ENCODE results near the gene LGR4.
A peak's percentile ranks its signal among the peaks of the same experiment; 100 is the strongest.
"Not testable (repeated sequence)": the region's sequence is repeated elsewhere in the genome, so short reads cannot be mapped to it uniquely, and the experiment has no call there.

Gene LGR4, protein sequence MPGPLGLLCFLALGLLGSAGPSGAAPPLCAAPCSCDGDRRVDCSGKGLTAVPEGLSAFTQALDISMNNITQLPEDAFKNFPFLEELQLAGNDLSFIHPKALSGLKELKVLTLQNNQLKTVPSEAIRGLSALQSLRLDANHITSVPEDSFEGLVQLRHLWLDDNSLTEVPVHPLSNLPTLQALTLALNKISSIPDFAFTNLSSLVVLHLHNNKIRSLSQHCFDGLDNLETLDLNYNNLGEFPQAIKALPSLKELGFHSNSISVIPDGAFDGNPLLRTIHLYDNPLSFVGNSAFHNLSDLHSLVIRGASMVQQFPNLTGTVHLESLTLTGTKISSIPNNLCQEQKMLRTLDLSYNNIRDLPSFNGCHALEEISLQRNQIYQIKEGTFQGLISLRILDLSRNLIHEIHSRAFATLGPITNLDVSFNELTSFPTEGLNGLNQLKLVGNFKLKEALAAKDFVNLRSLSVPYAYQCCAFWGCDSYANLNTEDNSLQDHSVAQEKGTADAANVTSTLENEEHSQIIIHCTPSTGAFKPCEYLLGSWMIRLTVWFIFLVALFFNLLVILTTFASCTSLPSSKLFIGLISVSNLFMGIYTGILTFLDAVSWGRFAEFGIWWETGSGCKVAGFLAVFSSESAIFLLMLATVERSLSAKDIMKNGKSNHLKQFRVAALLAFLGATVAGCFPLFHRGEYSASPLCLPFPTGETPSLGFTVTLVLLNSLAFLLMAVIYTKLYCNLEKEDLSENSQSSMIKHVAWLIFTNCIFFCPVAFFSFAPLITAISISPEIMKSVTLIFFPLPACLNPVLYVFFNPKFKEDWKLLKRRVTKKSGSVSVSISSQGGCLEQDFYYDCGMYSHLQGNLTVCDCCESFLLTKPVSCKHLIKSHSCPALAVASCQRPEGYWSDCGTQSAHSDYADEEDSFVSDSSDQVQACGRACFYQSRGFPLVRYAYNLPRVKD

GRCh38 chr11:27472398-27473016, at the start of gene LGR4:
Gene LGR4 (minus strand): TSS chr11:27472790. CDS start chr11:27472302, 488 bp downstream.
- peak; percentile 90 for DNase-seq

DNA sequence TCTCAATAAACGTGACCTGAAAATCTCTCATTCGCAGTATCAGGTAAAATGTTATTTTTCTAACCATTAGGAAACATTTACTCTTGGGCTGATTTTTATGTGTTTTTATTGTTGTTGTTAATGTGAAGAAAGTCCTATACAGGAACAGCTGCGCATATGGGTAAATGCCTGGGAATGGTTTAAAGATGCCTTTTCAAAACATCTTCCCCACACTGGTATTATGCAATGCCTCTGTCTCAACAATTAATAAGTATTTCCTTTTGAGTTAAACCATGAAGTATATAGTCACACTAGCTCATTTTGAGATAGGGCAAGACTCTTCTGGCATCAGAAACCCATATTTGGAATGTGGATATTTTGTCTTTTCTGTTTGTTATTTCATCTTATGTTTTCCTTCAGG, 47.6 kb upstream of the LGR4 start:
- DNase-seq: no peak

- no peak for DNase-seq
These were observed 45.9 kb upstream of the LGR4 start for GRCh38 chr11:27518518-27518917.

DNA sequence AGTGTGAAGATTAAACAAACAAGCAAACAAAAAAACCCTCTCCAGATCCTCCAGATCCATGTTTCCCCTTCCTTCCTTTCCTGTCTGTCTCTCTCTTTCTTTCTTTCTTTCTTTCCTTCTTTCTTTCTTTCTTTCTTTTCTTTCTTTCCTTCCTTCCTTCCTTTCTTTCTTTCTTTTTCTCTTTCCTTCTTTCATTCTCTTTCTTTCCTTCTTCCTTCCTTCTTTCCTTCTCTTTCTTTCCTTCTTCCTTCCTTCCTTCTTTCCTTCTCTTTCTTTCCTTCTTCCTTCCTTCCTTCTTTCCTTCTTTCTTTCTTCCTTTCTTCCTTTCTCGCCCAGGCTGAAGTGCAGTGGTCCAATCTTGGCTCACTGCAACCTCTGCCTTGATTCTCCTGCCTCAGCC, 44.9 kb upstream of the LGR4 start:
- DNase-seq: not testable (repeated sequence)

- DNase-seq: no peak
These were observed 42.0 kb upstream of the LGR4 start for GRCh38 chr11:27514558-27514957.

- no peak for DNase-seq
These were observed 41.5 kb upstream of the LGR4 start for GRCh38 chr11:27514076-27514475.

DNA sequence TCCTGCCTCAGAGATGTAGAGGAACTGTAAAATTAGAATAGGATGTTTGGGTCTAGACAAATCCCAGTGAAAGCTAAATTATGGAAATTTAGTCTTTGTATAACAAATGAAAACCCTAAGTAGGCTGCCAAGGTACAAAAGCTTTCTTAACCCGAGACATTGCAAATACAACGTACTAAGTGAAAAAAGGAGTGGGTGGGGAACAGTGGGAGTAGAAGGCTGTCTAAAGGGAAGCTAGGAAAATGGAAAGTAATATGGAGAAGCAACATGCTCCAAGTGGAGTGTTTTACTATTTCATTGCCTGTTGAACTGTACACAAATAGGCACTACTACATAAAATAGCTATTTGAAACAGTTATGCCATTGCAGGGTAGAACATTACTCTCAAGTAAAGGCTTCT, 40.8 kb upstream of the LGR4 start:
- DNase-seq: no peak

DNA sequence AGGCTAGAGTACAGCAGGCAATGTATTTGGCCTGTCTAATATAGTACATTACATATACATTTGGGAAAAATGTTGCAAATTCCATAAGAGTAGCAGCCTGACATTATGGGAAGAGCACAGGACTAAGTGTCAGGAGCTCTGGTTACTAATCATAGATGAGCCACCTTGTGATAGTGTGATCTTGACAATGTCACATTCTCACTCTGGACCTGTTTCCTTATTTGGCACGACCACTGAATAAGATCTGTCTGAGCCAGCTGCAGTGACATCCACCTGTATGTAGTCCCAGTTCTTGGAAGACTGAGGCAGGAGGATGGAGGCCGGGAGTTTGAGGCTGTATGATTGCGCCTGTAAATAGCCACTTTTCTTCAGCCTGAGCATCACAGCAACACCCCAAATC, 39.6 kb upstream of the LGR4 start:
- no peak for DNase-seq

- no peak for DNase-seq
These were observed 37.3 kb upstream of the LGR4 start for GRCh38 chr11:27509908-27510307.

GRCh38 chr11:27507557-27508322, 35.1 kb upstream of the LGR4 start:
- no peak for DNase-seq

- peak; percentile 96 for DNase-seq
These were observed 33.9 kb upstream of the LGR4 start, which contains the start of gene LIN7C for GRCh38 chr11:27506200-27507182. Gene LIN7C (minus strand): TSS chr11:27506769. CDS start chr11:27506752, 17 bp downstream.

GRCh38 chr11:27505781-27506180, 33.2 kb upstream of the LGR4 start:
- no peak for DNase-seq

DNA sequence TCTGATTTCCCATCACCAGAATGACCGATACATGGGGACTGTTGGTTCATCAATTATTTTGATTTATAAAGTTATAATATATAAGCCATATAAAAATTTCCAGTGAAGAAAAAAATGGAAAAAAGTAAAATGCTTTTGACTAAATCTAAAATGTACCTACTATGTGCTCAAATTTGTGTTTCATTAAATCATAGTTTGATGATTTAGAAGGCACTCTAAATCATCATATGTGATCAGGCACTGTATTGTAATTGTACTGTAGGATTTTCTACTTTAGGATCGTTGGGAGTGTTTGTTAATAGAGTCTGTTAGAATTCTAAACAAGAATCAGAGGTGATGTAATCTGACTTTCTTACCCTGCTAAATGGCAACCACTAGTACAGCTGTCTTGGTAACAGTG, 31.6 kb upstream of the LGR4 start:
- DNase-seq: no peak

GRCh38 chr11:27501100-27501499, 28.5 kb upstream of the LGR4 start:
- DNase-seq: no peak

DNA sequence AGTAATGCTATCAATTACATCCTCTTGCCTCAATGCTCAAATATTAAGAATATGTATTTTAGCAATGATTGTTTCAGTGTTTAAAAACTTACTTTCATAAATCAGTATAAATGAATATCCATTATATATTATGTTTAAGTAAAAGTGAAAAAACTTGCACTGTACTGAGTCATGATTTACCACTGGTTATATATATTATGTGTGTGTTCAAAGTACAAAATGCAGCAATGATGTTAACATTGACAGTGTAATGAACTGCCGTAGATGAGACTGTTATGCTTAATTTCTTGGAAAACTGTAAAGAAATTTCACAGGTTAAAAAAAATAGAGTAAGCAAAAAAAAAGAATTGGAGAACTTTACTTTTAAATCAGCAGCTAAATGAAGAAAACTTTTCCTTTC, 25.3 kb upstream of the LGR4 start:
- DNase-seq: no peak

DNA sequence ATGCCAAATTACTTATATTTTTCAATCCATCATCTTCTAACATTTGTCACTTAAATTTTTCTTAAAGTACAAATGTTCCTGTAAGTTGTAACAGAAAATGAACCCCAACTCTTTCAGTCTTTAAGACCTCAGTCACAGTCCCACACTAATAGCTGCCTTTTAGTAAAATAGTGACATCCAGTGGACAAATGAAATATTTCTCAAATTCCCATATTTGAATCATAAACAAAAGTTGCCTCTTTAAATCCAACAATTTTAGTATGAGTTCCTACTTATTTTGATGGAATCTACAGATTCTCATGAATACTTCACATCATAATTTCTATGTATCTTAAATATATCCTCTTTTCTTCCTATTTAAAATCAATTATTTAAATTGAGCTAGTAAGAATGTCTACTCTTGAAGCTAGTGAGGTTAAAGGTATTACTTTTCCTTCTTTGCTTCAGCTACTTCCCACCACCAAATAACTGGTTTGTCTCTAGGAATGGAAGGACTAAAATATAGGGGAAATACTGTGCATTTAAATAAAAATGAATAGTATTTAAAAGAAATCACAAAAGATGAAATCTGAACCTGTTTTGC, 24.8 kb upstream of the LGR4 start:
- peak; percentile 9 for DNase-seq

- DNase-seq: no peak
These were observed 23.9 kb upstream of the LGR4 start for GRCh38 chr11:27496461-27496860.

DNA sequence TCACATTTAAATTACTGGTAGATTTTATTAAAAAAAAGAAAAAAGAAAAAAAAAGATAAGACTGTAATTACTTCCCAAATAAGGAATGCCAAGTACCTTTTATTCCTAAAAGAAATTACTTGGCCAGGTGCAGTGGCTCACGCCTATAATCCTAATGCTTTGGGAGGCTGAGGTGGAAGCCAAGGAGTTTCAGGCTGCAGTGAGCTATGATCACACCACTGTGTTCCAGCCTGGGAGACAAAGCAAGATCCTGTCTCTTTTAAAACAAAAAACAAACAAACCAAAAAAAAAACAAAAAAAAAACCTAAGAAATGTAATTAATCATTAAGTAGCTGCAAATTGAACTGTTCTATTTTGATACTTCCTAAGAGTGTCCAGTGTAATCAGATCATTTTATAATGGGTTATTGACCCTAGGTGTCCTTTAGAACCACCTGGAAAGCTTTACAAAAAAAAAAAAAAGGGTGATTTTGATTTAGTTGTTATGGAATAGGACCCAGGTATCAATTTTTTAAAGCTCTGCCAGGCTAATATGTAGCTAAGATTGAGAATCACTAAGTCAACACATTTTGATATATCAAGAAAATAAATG, 23.2 kb upstream of the LGR4 start:
- no peak for DNase-seq

DNA sequence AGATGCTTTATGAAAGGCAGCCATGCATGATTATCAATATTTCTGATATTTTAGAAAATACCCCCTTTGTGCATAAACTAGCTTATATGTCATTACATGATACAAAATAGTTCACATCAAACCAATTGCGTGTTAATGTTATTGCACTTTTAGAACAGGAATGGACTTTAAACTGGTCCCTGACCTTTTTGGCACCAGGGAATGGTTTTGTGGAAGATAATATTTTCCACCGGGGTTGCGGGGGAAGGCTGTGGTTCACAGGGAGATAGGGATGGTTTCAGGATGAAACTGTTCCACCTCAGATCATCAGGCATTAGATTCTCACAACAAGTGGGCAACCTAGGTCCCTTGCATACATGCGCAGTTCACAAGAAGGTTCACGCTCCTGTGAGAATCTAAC, 16.5 kb upstream of the LGR4 start:
- no peak for DNase-seq

DNA sequence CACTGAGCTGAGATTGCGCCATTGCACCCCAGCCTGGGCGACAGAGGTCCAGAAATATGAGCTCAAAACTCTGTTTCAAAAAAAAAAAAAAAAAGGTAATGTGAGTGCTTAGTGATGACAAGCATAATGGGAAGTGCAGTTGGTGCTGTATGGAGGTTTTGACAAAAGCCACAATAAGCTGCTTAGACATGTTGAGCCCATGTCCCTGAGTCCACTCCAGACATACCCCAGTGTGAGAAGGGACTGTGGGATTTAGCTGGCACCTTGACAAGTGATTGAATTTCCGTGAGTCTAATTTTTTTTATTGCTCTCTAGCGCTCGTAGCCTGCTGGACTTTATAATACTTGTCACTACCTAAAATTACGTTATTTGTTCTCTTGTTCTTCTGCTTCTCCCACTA, 15.1 kb upstream of the LGR4 start:
- no peak for DNase-seq

All from DMS79 treated with DMSO at 0.1 percent for 48 hours (cell line).